Astrocyte (in vitro differentiated cells and primary cell): ENCODE measurements around the gene TGFB1I1. TPM values are rescaled to one million over a fixed set of nuclear protein-coding genes. Genes with fewer than 3 reads are reported as not detected.

Source experiments
- DNase-seq: peaks from one replicate; pipeline ENCODE4 v3.0.0-alpha.2; 2010; ENCODE audit warnings: low read depth
- FAIRE-seq: peaks from 2 replicates; lab custom pipeline; 2011; peaks lifted over from hg19 to GRCh38; lab: Jason Lieb, UNC
- H2AFZ ChIP-seq: 2 replicates; pipeline ENCODE4 v1.6.0; 2012; ENCODE audit warnings: low read depth, low read length, inconsistent platforms
- H3K27ac ChIP-seq: 2 replicates; pipeline ENCODE4 v1.5.1; 2011; ENCODE audit warnings: low read depth, low read length, inconsistent platforms
- H3K27me3 ChIP-seq: 2 replicates; pipeline ENCODE4 v1.6.0; 2011; ENCODE audit warnings: low read length, inconsistent platforms; ENCODE audit not compliant: insufficient read depth
- H3K36me3 ChIP-seq: 2 replicates; pipeline ENCODE4 v1.5.1; 2011; ENCODE audit warnings: low read length, inconsistent platforms; ENCODE audit not compliant: insufficient read depth
- H3K4me1 ChIP-seq: 2 replicates; pipeline ENCODE4 v1.5.1; 2011; ENCODE audit warnings: low read length, inconsistent platforms; ENCODE audit not compliant: insufficient read depth
- H3K4me2 ChIP-seq: 2 replicates; pipeline ENCODE4 v1.6.0; 2012; ENCODE audit warnings: low read length, inconsistent platforms
- H3K4me3 ChIP-seq: 2 replicates; pipeline ENCODE4 v1.5.1; 2011; ENCODE audit warnings: low read depth, mild to moderate bottlenecking, low read length, inconsistent platforms; ENCODE audit not compliant: insufficient read depth
- H3K79me2 ChIP-seq: 2 replicates; pipeline ENCODE4 v1.6.0; 2012; ENCODE audit warnings: mild to moderate bottlenecking, low read length, inconsistent platforms; ENCODE audit not compliant: insufficient read depth
- H3K9ac ChIP-seq: 2 replicates; pipeline ENCODE4 v1.6.0; 2012; ENCODE audit warnings: mild to moderate bottlenecking, low read length, inconsistent platforms
- H3K9me3 ChIP-seq: 2 replicates; pipeline ENCODE4 v1.5.1; 2012; ENCODE audit warnings: low read depth, mild to moderate bottlenecking, low read length, inconsistent platforms; ENCODE audit not compliant: insufficient read depth
- H4K20me1 ChIP-seq: 2 replicates; pipeline ENCODE4 v1.6.0; 2012; ENCODE audit warnings: low read length, inconsistent platforms; ENCODE audit not compliant: insufficient read depth
- H3K27ac Mint-ChIP-seq: one replicate; pipeline ENCODE4 v1.8.0; 2021; ENCODE audit warnings: mild to moderate bottlenecking, mixed read lengths; ENCODE audit not compliant: unreplicated experiment
- H3K27me3 Mint-ChIP-seq: one replicate; pipeline ENCODE4 v1.8.0; 2021; ENCODE audit warnings: low read depth, mixed read lengths; ENCODE audit not compliant: unreplicated experiment
- H3K36me3 Mint-ChIP-seq: one replicate; pipeline ENCODE4 v1.8.0; 2021; ENCODE audit warnings: low read depth, mixed read lengths; ENCODE audit not compliant: unreplicated experiment
- H3K4me1 Mint-ChIP-seq: one replicate; pipeline ENCODE4 v1.8.0; 2021; ENCODE audit warnings: low read depth, mixed read lengths; ENCODE audit not compliant: unreplicated experiment
- H3K4me3 Mint-ChIP-seq: one replicate; pipeline ENCODE4 v1.8.0; 2021; ENCODE audit warnings: mild to moderate bottlenecking, moderate library complexity, mixed read lengths; ENCODE audit not compliant: unreplicated experiment
- H3K9me3 Mint-ChIP-seq: one replicate; pipeline ENCODE4 v1.8.0; 2021; ENCODE audit warnings: mild to moderate bottlenecking, mixed read lengths; ENCODE audit not compliant: unreplicated experiment
- EZH2 ChIP-seq: IDR thresholded peaks from 2 replicates; pipeline ENCODE4 v1.6.1; 2012; ENCODE audit warnings: mild to moderate bottlenecking, low read length, inconsistent platforms; ENCODE audit not compliant: insufficient read depth
- total RNA-seq: library from RNA; stranded (reverse); gene quantifications from 2 replicates; pipeline ENCODE4 v1.2.1, GENCODE V29; 2021
- TF ChIP-seq, protein P1 (sequence below): IDR thresholded peaks from 2 replicates; pipeline ENCODE4 v1.5.1; 2011; ENCODE audit warnings: low read depth, mild to moderate bottlenecking, inconsistent platforms, low read length, moderate library complexity; ENCODE audit not compliant: insufficient read depth

The TGFB1I1 gene
- total RNA-seq, 1 donor from 2014 or later = 124 TPM

DNA sequence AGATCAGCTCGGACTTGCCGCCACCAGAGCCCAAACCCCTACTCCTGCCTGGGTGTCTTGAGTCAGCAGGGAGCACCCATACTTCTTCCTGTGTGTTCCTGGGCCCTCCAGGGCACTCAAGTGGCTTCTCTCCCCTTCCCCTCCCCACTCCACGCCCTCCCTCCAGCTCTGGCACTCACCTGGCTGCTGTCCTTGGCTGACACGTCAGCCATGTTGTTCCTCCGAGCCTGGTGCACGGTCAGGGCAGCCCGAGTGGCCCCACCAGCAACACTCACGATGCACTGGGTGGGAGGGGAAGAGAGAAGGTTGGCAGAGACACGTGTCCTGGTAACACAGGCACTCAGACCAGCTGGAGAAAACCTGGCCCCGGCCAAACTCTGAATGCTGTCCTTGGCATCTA lies 24.7 kb downstream of the TGFB1I1 start:
- FAIRE-seq (no peak), DNase-seq (no peak)
- Mint-ChIP-seq H3K4me1 (no peaks in the 10 kb centered on the region), H3K4me3 (no peak overlapping the region), H3K9me3 (no peaks in the 10 kb centered on the region), H3K27ac (no peak overlapping the region), H3K36me3 (peaks cover 29% of the 10 kb centered on the region), H3K27me3 (no peaks in the 10 kb centered on the region)
- Histone ChIP-seq H3K4me1 (no peaks in the 10 kb centered on the region), H3K27ac (no peak overlapping the region), H2AFZ (no peak overlapping the region), H3K9ac (no peak overlapping the region), H4K20me1 (peaks cover 13% of the 10 kb centered on the region), H3K9me3 (no peaks in the 10 kb centered on the region), H3K79me2 (no peaks in the 10 kb centered on the region), H3K36me3 (peaks cover 15% of the 10 kb centered on the region), H3K4me3 (no peak overlapping the region), H3K4me2 (no peak overlapping the region), H3K27me3 (no peaks in the 10 kb centered on the region)
- no peak for TF ChIP-seq EZH2
- TF ChIP-seq, protein P1, sequence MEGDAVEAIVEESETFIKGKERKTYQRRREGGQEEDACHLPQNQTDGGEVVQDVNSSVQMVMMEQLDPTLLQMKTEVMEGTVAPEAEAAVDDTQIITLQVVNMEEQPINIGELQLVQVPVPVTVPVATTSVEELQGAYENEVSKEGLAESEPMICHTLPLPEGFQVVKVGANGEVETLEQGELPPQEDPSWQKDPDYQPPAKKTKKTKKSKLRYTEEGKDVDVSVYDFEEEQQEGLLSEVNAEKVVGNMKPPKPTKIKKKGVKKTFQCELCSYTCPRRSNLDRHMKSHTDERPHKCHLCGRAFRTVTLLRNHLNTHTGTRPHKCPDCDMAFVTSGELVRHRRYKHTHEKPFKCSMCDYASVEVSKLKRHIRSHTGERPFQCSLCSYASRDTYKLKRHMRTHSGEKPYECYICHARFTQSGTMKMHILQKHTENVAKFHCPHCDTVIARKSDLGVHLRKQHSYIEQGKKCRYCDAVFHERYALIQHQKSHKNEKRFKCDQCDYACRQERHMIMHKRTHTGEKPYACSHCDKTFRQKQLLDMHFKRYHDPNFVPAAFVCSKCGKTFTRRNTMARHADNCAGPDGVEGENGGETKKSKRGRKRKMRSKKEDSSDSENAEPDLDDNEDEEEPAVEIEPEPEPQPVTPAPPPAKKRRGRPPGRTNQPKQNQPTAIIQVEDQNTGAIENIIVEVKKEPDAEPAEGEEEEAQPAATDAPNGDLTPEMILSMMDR = no peak

DNA sequence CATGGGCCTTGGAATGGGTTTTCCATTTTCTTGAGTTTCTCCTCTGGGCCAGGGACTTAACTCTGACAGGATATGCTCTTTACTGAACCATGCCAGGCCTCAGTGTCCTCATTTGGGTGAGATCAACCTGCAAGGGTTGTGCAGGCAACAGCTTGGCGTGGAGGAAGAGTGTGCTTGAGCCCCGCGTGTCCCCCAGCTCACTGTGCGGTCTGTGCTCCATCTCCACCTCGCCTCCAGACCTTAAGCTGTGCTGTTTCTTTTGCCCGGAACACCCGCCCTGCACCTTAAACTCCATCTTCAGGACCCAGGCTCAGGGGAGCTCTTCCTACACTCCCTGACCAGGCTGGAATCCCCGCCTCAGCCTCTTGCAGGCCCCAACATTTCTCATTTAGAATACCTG lies 26.5 kb downstream of the TGFB1I1 start:
- no peak overlapping the region for H3K9ac ChIP-seq
- H3K4me1 ChIP-seq = no peaks in the 10 kb centered on the region
- no peak for TF ChIP-seq EZH2
- TF ChIP-seq, protein P1 = no peak
- H3K79me2 ChIP-seq = peaks cover 5% of the 10 kb centered on the region
- no peak overlapping the region for H3K27ac ChIP-seq
- H2AFZ ChIP-seq = no peak overlapping the region
- H3K36me3 ChIP-seq = peaks cover 15% of the 10 kb centered on the region
- FAIRE-seq = no peak
- DNase-seq = no peak
- H3K27me3 ChIP-seq = no peaks in the 10 kb centered on the region
- H3K4me2 ChIP-seq = no peak overlapping the region
- Mint-ChIP-seq H3K9me3 (no peaks in the 10 kb centered on the region), H3K4me1 (peaks cover 14% of the 10 kb centered on the region), H3K27me3 (no peaks in the 10 kb centered on the region), H3K4me3 (no peak overlapping the region), H3K36me3 (peaks cover 20% of the 10 kb centered on the region), H3K27ac (no peak overlapping the region)
- H3K4me3 ChIP-seq = no peak overlapping the region
- peaks cover 15% of the 10 kb centered on the region for H4K20me1 ChIP-seq
- no peaks in the 10 kb centered on the region for H3K9me3 ChIP-seq

DNA sequence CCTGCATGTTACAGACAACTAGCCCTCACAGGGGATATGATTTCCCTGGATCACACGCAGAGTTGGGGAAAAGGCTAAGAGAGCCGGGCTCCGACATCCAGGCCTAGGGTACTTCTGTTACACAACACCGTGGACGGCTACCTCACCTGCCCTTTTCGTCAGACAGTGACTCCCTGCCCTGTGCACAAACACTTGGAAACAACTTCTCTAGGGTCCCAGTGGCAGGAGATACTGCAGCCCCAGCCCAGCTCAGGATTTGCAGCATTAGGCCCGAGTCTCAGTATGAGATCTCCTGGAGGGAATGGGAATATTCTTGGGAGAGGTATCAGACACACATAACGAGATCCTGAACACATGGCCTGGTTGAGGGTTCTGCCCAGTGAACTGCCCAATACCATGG lies 28.0 kb downstream of the TGFB1I1 start:
- H2AFZ ChIP-seq = no peak overlapping the region
- H3K9ac ChIP-seq = no peak overlapping the region
- H3K9me3 Mint-ChIP-seq = no peaks in the 10 kb centered on the region
- no peaks in the 10 kb centered on the region for H3K27me3 Mint-ChIP-seq
- peaks cover 15% of the 10 kb centered on the region for H3K36me3 ChIP-seq
- no peaks in the 10 kb centered on the region for H3K9me3 ChIP-seq
- peaks cover 14% of the 10 kb centered on the region for H3K4me1 Mint-ChIP-seq
- FAIRE-seq (no peak), DNase-seq (no peak)
- H3K4me1 ChIP-seq = no peaks in the 10 kb centered on the region
- H3K4me3 Mint-ChIP-seq = no peak overlapping the region
- H3K27ac Mint-ChIP-seq = no peak overlapping the region
- no peak overlapping the region for H3K4me3 ChIP-seq
- H3K36me3 Mint-ChIP-seq = peaks cover 20% of the 10 kb centered on the region
- H3K4me2 ChIP-seq = no peak overlapping the region
- H3K27me3 ChIP-seq = no peaks in the 10 kb centered on the region
- peaks cover 15% of the 10 kb centered on the region for H4K20me1 ChIP-seq
- peaks cover 5% of the 10 kb centered on the region for H3K79me2 ChIP-seq
- no peak overlapping the region for H3K27ac ChIP-seq
- no peak for TF ChIP-seq EZH2
- TF ChIP-seq, protein P1 = no peak
